Amygdala (tissue), 56 donors: Measurements from ENCODE around the gene OR3A2.
A peak's percentile ranks its signal among the peaks of the same experiment; 100 is the strongest.
"Not testable (repeated sequence)": the region's sequence is repeated elsewhere in the genome, so short reads cannot be mapped to it uniquely, and the experiment has no call there.

Source experiments
- DNase-seq, 56 donors: peaks; one replicate each; lab custom pipeline; 2025; lab: John Stamatoyannopoulos, UW

OR3A2 gene

GRCh38 chr17:3295632-3296031 is 90.5 kb downstream of the OR3A2 start:
- DNase-seq, result no peak

- not testable (repeated sequence) for DNase-seq
Observed at GRCh38 chr17:3293548-3293947, 92.6 kb downstream of the OR3A2 start.

GRCh38 chr17:3282901-3283300 is 103.2 kb downstream of the OR3A2 start:
- DNase-seq, result no peak

GRCh38 chr17:3276126-3276525 is 110.0 kb downstream of the OR3A2 start:
- DNase-seq, result no peak

- no peak for DNase-seq
Observed at GRCh38 chr17:3271072-3271848, 114.8 kb downstream of the OR3A2 start.

GRCh38 chr17:3260600-3260999 is 125.5 kb downstream of the OR3A2 start:
- no peak for DNase-seq

- no peak for DNase-seq
Observed at GRCh38 chr17:3260163-3260562, 125.9 kb downstream of the OR3A2 start.

GRCh38 chr17:3256575-3256974 is 129.5 kb downstream of the OR3A2 start:
- DNase-seq, result no peak

GRCh38 chr17:3249013-3249412 is 137.1 kb downstream of the OR3A2 start:
- DNase-seq, result not testable (repeated sequence)

GRCh38 chr17:3244841-3245240 is 141.3 kb downstream of the OR3A2 start:
- DNase-seq, result not testable (repeated sequence)

GRCh38 chr17:3241044-3241443 is 145.1 kb downstream of the OR3A2 start:
- not testable (repeated sequence) for DNase-seq

GRCh38 chr17:3238685-3239084 is 147.4 kb downstream of the OR3A2 start:
- peak in 1 of 56 donors; percentile 43 for DNase-seq

- not testable (repeated sequence) for DNase-seq
Observed at GRCh38 chr17:3232300-3232699, 153.8 kb downstream of the OR3A2 start.
